ENCODE results near the gene CMTM1. TPM values are rescaled to one million over a fixed set of nuclear protein-coding genes. Genes with fewer than 3 reads are reported as not detected.

CMTM1 gene
- total RNA-seq, 1 experiment from 2014 or later: 2.6 TPM

- no peak overlapping the region for H4K91ac ChIP-seq (ENCODE audit: insufficient read length, low read depth, low read length)
- no peak overlapping the region for H3K4ac ChIP-seq (ENCODE audit: low read depth, low read length)
- no peaks in the 10 kb centered on the region for H3K27me3 ChIP-seq (ENCODE audit: insufficient read depth, low read length)
- TF ChIP-seq, protein P1, sequence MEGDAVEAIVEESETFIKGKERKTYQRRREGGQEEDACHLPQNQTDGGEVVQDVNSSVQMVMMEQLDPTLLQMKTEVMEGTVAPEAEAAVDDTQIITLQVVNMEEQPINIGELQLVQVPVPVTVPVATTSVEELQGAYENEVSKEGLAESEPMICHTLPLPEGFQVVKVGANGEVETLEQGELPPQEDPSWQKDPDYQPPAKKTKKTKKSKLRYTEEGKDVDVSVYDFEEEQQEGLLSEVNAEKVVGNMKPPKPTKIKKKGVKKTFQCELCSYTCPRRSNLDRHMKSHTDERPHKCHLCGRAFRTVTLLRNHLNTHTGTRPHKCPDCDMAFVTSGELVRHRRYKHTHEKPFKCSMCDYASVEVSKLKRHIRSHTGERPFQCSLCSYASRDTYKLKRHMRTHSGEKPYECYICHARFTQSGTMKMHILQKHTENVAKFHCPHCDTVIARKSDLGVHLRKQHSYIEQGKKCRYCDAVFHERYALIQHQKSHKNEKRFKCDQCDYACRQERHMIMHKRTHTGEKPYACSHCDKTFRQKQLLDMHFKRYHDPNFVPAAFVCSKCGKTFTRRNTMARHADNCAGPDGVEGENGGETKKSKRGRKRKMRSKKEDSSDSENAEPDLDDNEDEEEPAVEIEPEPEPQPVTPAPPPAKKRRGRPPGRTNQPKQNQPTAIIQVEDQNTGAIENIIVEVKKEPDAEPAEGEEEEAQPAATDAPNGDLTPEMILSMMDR (conservative IDR thresholded peaks at IDR 0.05): no peak
- peak overlapping the region in 1 of 2 experiments; percentile 11; a peak in 1 of 5 replicates for H3K4me3 Mint-ChIP-seq
- peaks cover 7% of the 10 kb centered on the region for H3K27me3 Mint-ChIP-seq (ENCODE audit: low read depth)
- no peak overlapping the region for H3K27ac ChIP-seq (ENCODE audit: insufficient read length, low read depth, low read length)
- H2BK120ac ChIP-seq (ENCODE audit: low read depth, low read length, poor library complexity, severe bottlenecking): no peak overlapping the region
- H3K23me2 ChIP-seq (ENCODE audit: insufficient read length, low read depth, low read length, poor library complexity, severe bottlenecking): no peaks in the 10 kb centered on the region
- no peak overlapping the region for H3K56ac ChIP-seq (ENCODE audit: insufficient read length, low read depth, low read length)
- H3K79me1 ChIP-seq (ENCODE audit: insufficient read depth, low read depth, low read length, poor library complexity, severe bottlenecking): no peaks in the 10 kb centered on the region
- H2AK5ac ChIP-seq (ENCODE audit: insufficient read length, low read length): no peak overlapping the region
- H3K27ac Mint-ChIP-seq: peak overlapping the region in 1 of 3 experiments; percentile 87; a peak in 1 of 7 replicates
- no peak overlapping the region for H2BK20ac ChIP-seq (ENCODE audit: low read depth, low read length, poor library complexity, severe bottlenecking)
- no peak overlapping the region for H3T11ph ChIP-seq (ENCODE audit: low read length)
- no peak overlapping the region for H3K4me2 ChIP-seq (ENCODE audit: insufficient read depth, insufficient read length, low read length)
- H2BK12ac ChIP-seq (ENCODE audit: insufficient read length, low read depth, low read length): no peak overlapping the region
- no peak for DNase-seq
- no peak overlapping the region for H2BK5ac ChIP-seq (ENCODE audit: insufficient read length, low read length)
- H2AFZ ChIP-seq (ENCODE audit: low read length): no peak overlapping the region
- no peak overlapping the region for H3K9ac ChIP-seq (ENCODE audit: extremely low read depth, insufficient read length, low read length)
- no peak overlapping the region for H4K5ac ChIP-seq (ENCODE audit: insufficient read length, low read depth, low read length)
- H3K4me1 Mint-ChIP-seq: peaks cover 37 to 44% of the 10 kb centered on the region in 2 experiments
- peaks cover 4% of the 10 kb centered on the region; the same call in 1 of the 2 replicates for H3K4me1 ChIP-seq (ENCODE audit: insufficient read depth, low read length)
- peaks cover 2 to 3% of the 10 kb centered on the region in 2 experiments; a peak in 2 of 5 replicates for H3K9me3 Mint-ChIP-seq
- no peaks in the 10 kb centered on the region for H3K9me3 ChIP-seq (ENCODE audit: control insufficient read depth, low read depth, low read length)
- no peaks in the 10 kb centered on the region for H3K79me2 ChIP-seq (ENCODE audit: insufficient read depth, low read length)
- H4K8ac ChIP-seq (replicated peaks; ENCODE audit: insufficient read length, low read depth, low read length): no peak overlapping the region
- H2BK15ac ChIP-seq (ENCODE audit: low read depth, low read length): no peak overlapping the region
- no CpG with 5 or more reads among the region's 8 CpGs for WGBS (ENCODE audit: extremely low coverage, insufficient read length, low lambda C conversion rate)
- H4K20me1 ChIP-seq (ENCODE audit: control insufficient read depth, insufficient read depth, insufficient read length): no peaks in the 10 kb centered on the region
- no peak overlapping the region for H3K23ac ChIP-seq (ENCODE audit: insufficient read length, low read depth, low read length)
- H3K14ac ChIP-seq (ENCODE audit: insufficient read depth, low read length): no peak overlapping the region
- no peak overlapping the region for H3K18ac ChIP-seq (ENCODE audit: insufficient read length, low read depth, low read length)
- H3K36me3 Mint-ChIP-seq (ENCODE audit: insufficient read depth in 1 of 3, low read depth in 3 of 3): peaks cover 9 to 17% (median 12%) of the 10 kb centered on the region in 3 experiments; a peak in 6 of 7 replicates
Observed at GRCh38 chr16:66516509-66516807, 49.8 kb upstream of the CMTM1 start.

Measured in H9 (cell line).